CD14-positive monocyte (primary cell): Measurements from ENCODE around the gene TYW1. TPM values are rescaled to one million over a fixed set of nuclear protein-coding genes. Genes with fewer than 3 reads are reported as not detected.
"Not testable (repeated sequence)": the region's sequence is repeated elsewhere in the genome, so short reads cannot be mapped to it uniquely, and the experiment has no call there.

ENCODE experiments used
- DNase-seq, 3 donors: peaks; one replicate each; pipeline ENCODE4 v3.0.0-alpha.2; 2011 to 2022
- H2AFZ ChIP-seq: 2 replicates; pipeline ENCODE4 v1.6.0; 2012; ENCODE audit warnings: mild to moderate bottlenecking, low read depth, low read length, inconsistent platforms; ENCODE audit not compliant: insufficient read depth, poor library complexity, severe bottlenecking
- H3K27ac ChIP-seq, 2 donors: 1 replicate in 1 of 2; 2 replicates in 1 of 2; pipeline ENCODE4 v1.5.1; 2012 to 2013; ENCODE audit warnings: low read length in 2 of 2, control low read depth in 1 of 2, inconsistent platforms in 1 of 2, low read depth in 1 of 2, mild to moderate bottlenecking in 1 of 2
- H3K27me3 ChIP-seq, 2 donors: one replicate each; pipeline versions ENCODE4 v1.6.0 to v1.6.1; 2011 to 2013; ENCODE audit warnings: low read length in 2 of 2; ENCODE audit not compliant: control insufficient read depth in 2 of 2, insufficient read depth in 2 of 2
- H3K36me3 ChIP-seq, 2 donors: replicated peaks in 1 of 2; 1 replicate in 1 of 2; 2 replicates in 1 of 2; pipeline versions ENCODE4 v1.5.1 to v1.6.1; 2012 to 2013; ENCODE audit warnings: low read length in 2 of 2, control low read depth in 1 of 2, inconsistent platforms in 1 of 2, mild to moderate bottlenecking in 1 of 2; ENCODE audit not compliant: insufficient read depth in 2 of 2, control insufficient read depth in 1 of 2
- H3K4me1 ChIP-seq, 2 donors: 1 replicate in 1 of 2; 2 replicates in 1 of 2; pipeline versions ENCODE4 v1.5.1 to v1.6.1; 2012 to 2013; ENCODE audit warnings: low read length in 2 of 2, control low read depth in 1 of 2, inconsistent platforms in 1 of 2, mild to moderate bottlenecking in 1 of 2, moderate library complexity in 1 of 2; ENCODE audit not compliant: insufficient read depth in 2 of 2, control insufficient read depth in 1 of 2
- H3K4me2 ChIP-seq: replicated peaks from 2 replicates; pipeline ENCODE3; 2012; ENCODE audit warnings: low read length, moderate library complexity, mild to moderate bottlenecking; ENCODE audit not compliant: poor library complexity, severe bottlenecking; ENCODE audit errors: extremely low read depth
- H3K4me3 ChIP-seq, 3 experiments: fragments of 200-600 bp in 1 of 3; sonication (generic) in 1 of 3; replicated peaks in 1 of 3; 1 replicate in 2 of 3; 2 replicates in 1 of 3; pipeline ENCODE4 v1.5.1; 2011 to 2013; ENCODE audit warnings: low read length in 3 of 3, mild to moderate bottlenecking in 3 of 3, control low read depth in 2 of 3, low read depth in 2 of 3, inconsistent platforms in 1 of 3, moderate library complexity in 1 of 3
- H3K79me2 ChIP-seq: 2 replicates; pipeline ENCODE4 v1.6.0; 2012; ENCODE audit warnings: mild to moderate bottlenecking, control low read depth, inconsistent platforms, low read length, moderate library complexity; ENCODE audit not compliant: insufficient read depth
- H3K9ac ChIP-seq: 2 replicates; pipeline ENCODE4 v1.6.0; 2017; ENCODE audit warnings: low read length, mild to moderate bottlenecking; ENCODE audit not compliant: insufficient read depth, poor library complexity, severe bottlenecking
- H3K9me3 ChIP-seq, 2 donors: replicated peaks in 1 of 2; 1 replicate in 1 of 2; 2 replicates in 1 of 2; pipeline versions ENCODE4 v1.5.1 to v1.6.1; 2012 to 2013; ENCODE audit warnings: low read length in 2 of 2, control low read depth in 1 of 2; ENCODE audit not compliant: control insufficient read depth in 1 of 2, insufficient read depth in 1 of 2
- H4K20me1 ChIP-seq: 2 replicates; pipeline ENCODE4 v1.6.0; 2012; ENCODE audit warnings: mild to moderate bottlenecking, low read length, control low read depth, moderate library complexity; ENCODE audit not compliant: insufficient read depth
- H3K27ac Mint-ChIP-seq, 7 donors: one replicate each; pipeline ENCODE4 v1.8.0; 2020; ENCODE audit warnings: mild to moderate bottlenecking in 7 of 7, mixed read lengths in 7 of 7, moderate library complexity in 6 of 7, inconsistent platforms in 2 of 7
- H3K27me3 Mint-ChIP-seq, 3 donors: one replicate each; pipeline ENCODE4 v1.8.0; 2021 to 2022; ENCODE audit warnings: low read depth in 3 of 3, mild to moderate bottlenecking in 3 of 3, mixed read lengths in 3 of 3, moderate library complexity in 3 of 3, inconsistent platforms in 1 of 3
- H3K36me3 Mint-ChIP-seq, 2 donors: one replicate each; pipeline ENCODE4 v1.8.0; 2020; ENCODE audit warnings: mixed read lengths in 2 of 2, inconsistent platforms in 1 of 2, mild to moderate bottlenecking in 1 of 2
- H3K4me1 Mint-ChIP-seq: one replicate; pipeline ENCODE4 v1.8.0; 2020; ENCODE audit warnings: mild to moderate bottlenecking, mixed read lengths
- H3K4me3 Mint-ChIP-seq, 2 donors: one replicate each; pipeline ENCODE4 v1.8.0; 2020; ENCODE audit warnings: mild to moderate bottlenecking in 2 of 2, mixed read lengths in 2 of 2, moderate library complexity in 1 of 2
- H3K9me3 Mint-ChIP-seq, 7 donors: one replicate each; pipeline ENCODE4 v1.8.0; 2020 to 2022; ENCODE audit warnings: mixed read lengths in 7 of 7, mild to moderate bottlenecking in 6 of 7, moderate library complexity in 6 of 7, inconsistent platforms in 2 of 7
- WGBS: methylation state at CpG from one replicate; pipeline ENCODE4 v1.1.5; 2013; ENCODE audit warnings: missing lambda C conversion rate; ENCODE audit not compliant: insufficient coverage; 5-methylcytosine and 5-hydroxymethylcytosine counted together
- intact Hi-C, 2 donors: fragments of 100-400 bp; cut with micrococcal nuclease; formaldehyde crosslinking; loops; one replicate each; pipeline versions ENCODE4 v1.15.0 to v1.15.1; 2023
- polyA plus RNA-seq, 3 donors: library from polyadenylated mRNA; depleted of rRNA in 1 of 3; unstranded in 2 of 3; stranded (reverse) in 1 of 3; fragments of 300-500 nt in 2 of 3; fragments of >200 nt in 1 of 3; fragmentation: Illumina TruSeq in 2 of 3; gene quantifications; 1 replicate in 2 of 3; 2 replicates in 1 of 3; pipeline ENCODE4 v1.2.3, GENCODE V29; 2012 to 2021

Gene TYW1
- polyA plus RNA-seq, 3 donors, result 6.3 to 9.0 (median 7.2) TPM

GRCh38 chr7:67213038-67213437 is 216.4 kb downstream of the TYW1 start:
- not testable (repeated sequence) for H3K36me3 ChIP-seq
- peaks cover 2 to 15% (median 5%) of the 10 kb centered on the region in 7 donors for H3K9me3 Mint-ChIP-seq

GRCh38 chr7:67223551-67223950 is 226.9 kb downstream of the TYW1 start:
- H3K36me3 ChIP-seq, H4K20me1 ChIP-seq, H3K79me2 ChIP-seq, H3K27ac Mint-ChIP-seq, H3K4me2 ChIP-seq, H3K9ac ChIP-seq, DNase-seq, H3K4me1 Mint-ChIP-seq, H3K27ac ChIP-seq, H3K4me1 ChIP-seq, H3K27me3 ChIP-seq, H3K4me3 Mint-ChIP-seq, intact Hi-C loops, H3K27me3 Mint-ChIP-seq, H3K4me3 ChIP-seq, H2AFZ ChIP-seq: not testable (repeated sequence)
- H3K9me3 Mint-ChIP-seq, result peaks cover 14 to 34% (median 27%) of the 10 kb centered on the region in 7 donors
- peaks cover 4 to 12% of the 10 kb centered on the region in 2 donors for H3K9me3 ChIP-seq
- WGBS, result no CpG with 5 or more reads among the region's 2 CpGs
- H3K36me3 Mint-ChIP-seq, result peaks cover 13 to 27% of the 10 kb centered on the region in 2 donors

More at GRCh38 chr7:67213038-67213437, 216.4 kb downstream of the TYW1 start:
- intact Hi-C loops, H4K20me1 ChIP-seq, H3K27me3 ChIP-seq, DNase-seq, H3K9ac ChIP-seq, H3K27ac Mint-ChIP-seq, H3K4me3 ChIP-seq, H3K79me2 ChIP-seq, H3K4me2 ChIP-seq, H2AFZ ChIP-seq, H3K4me3 Mint-ChIP-seq, H3K4me1 ChIP-seq, H3K4me1 Mint-ChIP-seq, H3K27me3 Mint-ChIP-seq, H3K9me3 ChIP-seq, H3K27ac ChIP-seq: not testable (repeated sequence)
- 96% methylated on average over 5 of the region's 7 CpGs for WGBS
- H3K36me3 Mint-ChIP-seq, result peaks cover 17 to 26% of the 10 kb centered on the region in 2 donors

GRCh38 chr7:67226340-67226907 is 229.8 kb downstream of the TYW1 start:
- H3K9ac ChIP-seq, H3K79me2 ChIP-seq, H3K4me3 Mint-ChIP-seq, H3K27ac ChIP-seq, H3K27me3 Mint-ChIP-seq, H3K4me1 ChIP-seq, H3K36me3 ChIP-seq, intact Hi-C loops, H3K9me3 ChIP-seq, H3K27ac Mint-ChIP-seq, H3K4me2 ChIP-seq, H3K27me3 ChIP-seq, H4K20me1 ChIP-seq, H2AFZ ChIP-seq, H3K4me3 ChIP-seq, DNase-seq, H3K4me1 Mint-ChIP-seq: not testable (repeated sequence)
- Mint-ChIP-seq H3K9me3 (peaks cover 12 to 27% (median 25%) of the 10 kb centered on the region in 7 donors), H3K36me3 (peaks cover 18 to 26% of the 10 kb centered on the region in 2 donors)
- WGBS, result 60% methylated on average over 1 of the region's 5 CpGs

GRCh38 chr7:67226967-67227366 is 230.3 kb downstream of the TYW1 start:
- peaks cover 18 to 24% of the 10 kb centered on the region in 2 donors for H3K36me3 Mint-ChIP-seq
- H3K27me3 Mint-ChIP-seq, H4K20me1 ChIP-seq, H3K4me1 Mint-ChIP-seq, H2AFZ ChIP-seq, H3K27ac ChIP-seq, H3K4me1 ChIP-seq, intact Hi-C loops, H3K9me3 ChIP-seq, DNase-seq, H3K4me3 ChIP-seq, H3K9ac ChIP-seq, H3K4me2 ChIP-seq, H3K4me3 Mint-ChIP-seq, H3K27me3 ChIP-seq, H3K36me3 ChIP-seq, H3K79me2 ChIP-seq: not testable (repeated sequence)
- 100% methylated on average over 2 of the region's 6 CpGs for WGBS
- H3K9me3 Mint-ChIP-seq, result peaks cover 11 to 24% (median 21%) of the 10 kb centered on the region in 7 donors
- peak overlapping the region in 1 of 7 donors; percentile 76 for H3K27ac Mint-ChIP-seq
